Upper lobe of right lung (tissue), 1 donor: ENCODE measurements around the gene ALS2CL. TPM values are rescaled to one million over a fixed set of nuclear protein-coding genes. Genes with fewer than 3 reads are reported as not detected.

ENCODE experiments used
- ATAC-seq: fragments of 200-7000 bp; cut with Tn5 transposase; one replicate; pipeline ENCODE4 v1.9.1; 2020; ENCODE audit warnings: mild to moderate bottlenecking, moderate library complexity
- DNase-seq: peaks from one replicate; pipeline ENCODE4 v3.0.0-alpha.2; 2020
- H3K27ac ChIP-seq: fragments of 200-600 bp; one replicate; pipeline ENCODE4 v1.8.0; 2022
- H3K27me3 ChIP-seq: fragments of 200-600 bp; one replicate; pipeline ENCODE4 v1.8.0; 2022; ENCODE audit warnings: mild to moderate bottlenecking
- H3K36me3 ChIP-seq: fragments of 200-600 bp; one replicate; pipeline ENCODE4 v1.8.0; 2022
- H3K4me1 ChIP-seq: fragments of 200-600 bp; one replicate; pipeline ENCODE4 v1.8.0; 2022
- H3K4me3 ChIP-seq: fragments of 200-600 bp; one replicate; pipeline ENCODE4 v1.8.0; 2022; ENCODE audit warnings: mild to moderate bottlenecking
- H3K9me3 ChIP-seq: fragments of 200-600 bp; one replicate; pipeline ENCODE4 v1.8.0; 2022
- intact Hi-C: fragments of 100-400 bp; cut with DNase I; formaldehyde crosslinking; loops from one replicate; pipeline ENCODE4 v1.11.0; 2022
- total RNA-seq: library from RNA; stranded (reverse); fragmentation: NEBNext Ultra II Directional; extraction: Animal tissue kit (Norgen Biotek cat#: 25700); gene quantifications from one replicate; pipeline ENCODE4 v1.2.1, GENCODE V29; 2021
- TF ChIP-seq, protein P1 (sequence below): fragments of 200-600 bp; IDR thresholded peaks from one replicate; pipeline ENCODE4 v1.8.0; 2022; ENCODE audit warnings: antibody characterized with exemption
- donor health status: DM: no; HTN: yes; CAD: no; lungs with severe emphysema.

The ALS2CL gene
- total RNA-seq, 1 donor from 2014 or later = 64.5 TPM

DNA sequence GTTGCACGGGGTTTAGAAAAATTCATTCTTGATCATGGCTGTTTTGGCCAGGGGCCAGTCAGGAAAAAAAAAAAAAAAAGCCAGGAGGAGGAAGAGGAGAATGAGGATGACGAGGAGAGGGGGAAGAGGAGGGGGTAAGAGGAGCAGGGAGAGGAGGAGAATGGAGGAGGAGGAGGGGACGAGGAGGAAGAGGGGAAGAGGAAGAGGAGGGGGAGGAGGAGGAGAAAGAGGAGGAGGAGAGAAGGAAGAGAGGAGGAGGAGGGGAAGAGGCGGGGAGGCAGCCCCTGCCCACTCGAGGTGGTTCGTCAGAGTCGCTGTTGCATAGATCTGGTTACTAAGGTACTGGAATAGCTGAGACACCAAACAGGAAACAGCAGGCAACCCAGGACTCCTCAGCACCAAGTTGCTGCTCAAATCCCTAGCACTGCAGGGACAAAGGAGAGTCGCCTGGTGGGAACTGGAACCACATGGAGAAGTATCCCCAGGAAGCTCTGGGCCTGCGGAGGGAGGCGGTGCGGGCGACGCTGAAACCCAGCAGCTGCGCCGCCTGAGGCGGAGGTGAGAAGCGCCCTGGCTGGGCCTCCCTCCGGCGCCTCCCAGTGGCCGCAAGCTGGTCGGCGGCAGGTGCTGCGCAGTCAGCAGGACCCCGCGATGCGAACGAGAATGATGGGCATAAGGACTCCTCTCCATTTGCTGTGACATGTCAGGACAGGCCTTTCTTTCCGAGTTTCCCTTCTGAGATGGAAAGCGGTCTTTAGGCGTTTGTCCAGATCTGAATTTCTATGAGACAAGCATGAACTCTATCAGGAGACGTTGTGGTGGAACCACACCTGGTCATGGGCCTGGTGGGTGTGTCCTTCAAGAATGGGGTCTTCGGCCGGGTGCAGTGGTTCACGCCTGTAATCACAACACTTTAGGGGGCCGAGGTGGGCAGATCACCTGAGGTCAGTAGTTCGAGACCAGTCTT, 63.6 kb downstream of the ALS2CL start:
- H3K4me3 ChIP-seq = peak overlapping the region; percentile 30
- DNase-seq = peak; percentile 90
- H3K27me3 ChIP-seq = no peaks in the 10 kb centered on the region
- TF ChIP-seq, protein P1, sequence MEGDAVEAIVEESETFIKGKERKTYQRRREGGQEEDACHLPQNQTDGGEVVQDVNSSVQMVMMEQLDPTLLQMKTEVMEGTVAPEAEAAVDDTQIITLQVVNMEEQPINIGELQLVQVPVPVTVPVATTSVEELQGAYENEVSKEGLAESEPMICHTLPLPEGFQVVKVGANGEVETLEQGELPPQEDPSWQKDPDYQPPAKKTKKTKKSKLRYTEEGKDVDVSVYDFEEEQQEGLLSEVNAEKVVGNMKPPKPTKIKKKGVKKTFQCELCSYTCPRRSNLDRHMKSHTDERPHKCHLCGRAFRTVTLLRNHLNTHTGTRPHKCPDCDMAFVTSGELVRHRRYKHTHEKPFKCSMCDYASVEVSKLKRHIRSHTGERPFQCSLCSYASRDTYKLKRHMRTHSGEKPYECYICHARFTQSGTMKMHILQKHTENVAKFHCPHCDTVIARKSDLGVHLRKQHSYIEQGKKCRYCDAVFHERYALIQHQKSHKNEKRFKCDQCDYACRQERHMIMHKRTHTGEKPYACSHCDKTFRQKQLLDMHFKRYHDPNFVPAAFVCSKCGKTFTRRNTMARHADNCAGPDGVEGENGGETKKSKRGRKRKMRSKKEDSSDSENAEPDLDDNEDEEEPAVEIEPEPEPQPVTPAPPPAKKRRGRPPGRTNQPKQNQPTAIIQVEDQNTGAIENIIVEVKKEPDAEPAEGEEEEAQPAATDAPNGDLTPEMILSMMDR = peak; percentile 97
- H3K36me3 ChIP-seq = no peaks in the 10 kb centered on the region
- no peaks in the 10 kb centered on the region for H3K9me3 ChIP-seq
- intact Hi-C loops = loop anchor here (10.0 kb wide), 1 partner anchor 135 kb away; the partner anchor contains the start of gene RTP3
- H3K4me1 ChIP-seq = peaks cover 13% of the 10 kb centered on the region
- peak; percentile 98 for ATAC-seq
- H3K27ac ChIP-seq = peak overlapping the region; percentile 69

DNA sequence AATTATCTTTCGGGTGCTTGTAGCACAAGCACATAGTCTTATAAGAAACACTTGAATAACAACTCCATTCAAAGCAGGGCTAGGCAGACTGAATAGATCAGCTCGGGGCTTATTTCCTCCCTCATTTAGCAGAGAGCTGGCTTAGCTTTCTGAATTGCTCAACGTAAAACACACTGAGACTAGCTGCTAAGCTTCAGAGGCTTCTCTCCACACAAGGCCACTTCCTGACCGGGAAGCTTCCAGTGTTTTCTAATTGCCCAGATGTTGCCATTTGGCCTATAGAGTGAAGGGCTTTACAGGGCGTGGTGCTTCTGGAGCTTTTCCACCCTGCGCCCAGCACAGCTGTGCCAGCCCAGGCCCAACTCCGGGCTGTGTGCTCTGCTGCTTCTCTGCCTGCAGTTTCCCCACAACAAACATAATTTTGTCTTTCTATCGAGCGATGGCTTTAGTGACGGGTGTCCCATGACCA, 64.5 kb downstream of the ALS2CL start:
- no peaks in the 10 kb centered on the region for H3K9me3 ChIP-seq
- no peaks in the 10 kb centered on the region for H3K27me3 ChIP-seq
- TF ChIP-seq, protein P1 = no peak
- no peak overlapping the region for H3K4me3 ChIP-seq
- peaks cover 13% of the 10 kb centered on the region for H3K4me1 ChIP-seq
- intact Hi-C loops = loop anchor here (10.0 kb wide), 1 partner anchor 134 kb away; the partner anchor contains the start of gene RTP3
- DNase-seq = no peak
- H3K36me3 ChIP-seq = no peaks in the 10 kb centered on the region
- ATAC-seq = no peak
- H3K27ac ChIP-seq = peak overlapping the region; percentile 69

DNA sequence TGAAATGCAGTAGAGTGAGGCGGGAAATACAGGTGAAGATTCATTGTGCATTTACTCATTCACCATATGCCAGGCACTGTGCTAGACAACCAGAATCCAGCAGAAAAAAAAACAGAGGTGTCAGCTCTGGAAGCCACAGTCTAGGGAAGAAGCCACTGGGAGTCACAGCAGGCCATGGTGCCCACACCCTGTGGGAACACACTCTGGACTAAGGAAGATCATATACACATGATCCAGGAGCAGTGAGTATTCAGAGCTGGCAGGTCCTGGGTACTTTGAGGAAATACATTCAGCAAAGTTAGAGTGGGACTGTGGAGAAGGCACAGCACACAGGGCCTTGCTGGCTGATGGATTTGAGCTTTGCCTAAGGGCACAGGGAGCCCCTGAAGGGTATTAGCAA, 66.4 kb downstream of the ALS2CL start:
- Histone ChIP-seq H3K27me3 (no peaks in the 10 kb centered on the region), H3K27ac (no peak overlapping the region), H3K4me3 (no peak overlapping the region), H3K9me3 (no peaks in the 10 kb centered on the region), H3K36me3 (no peaks in the 10 kb centered on the region), H3K4me1 (peaks cover 13% of the 10 kb centered on the region)
- no peak for DNase-seq
- ATAC-seq = no peak
- TF ChIP-seq, protein P1 = no peak
- intact Hi-C loops = loop anchor here (10.0 kb wide), 1 partner anchor 132 kb away; the partner anchor contains the start of gene RTP3

DNA sequence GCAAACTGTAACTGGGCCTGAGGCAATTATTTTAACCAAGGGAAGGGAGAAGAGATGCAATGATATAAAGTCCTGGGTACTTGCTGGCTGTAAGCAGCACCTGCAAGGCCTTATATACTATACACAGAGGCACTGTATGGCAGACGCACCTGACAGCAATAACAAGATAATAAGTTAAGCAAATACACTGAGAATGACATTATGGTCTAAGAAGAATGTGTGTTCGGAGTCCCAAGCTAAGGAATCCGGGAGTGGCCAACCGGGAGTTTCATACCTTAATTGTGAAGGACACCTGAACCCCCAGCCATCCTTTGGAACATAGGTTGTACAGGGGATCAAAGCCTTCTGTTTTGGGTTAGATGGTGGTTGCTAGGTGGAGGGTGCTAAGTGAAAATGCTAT, 67.4 kb downstream of the ALS2CL start:
- Histone ChIP-seq H3K36me3 (no peaks in the 10 kb centered on the region), H3K27ac (no peak overlapping the region), H3K9me3 (no peaks in the 10 kb centered on the region), H3K4me1 (peaks cover 13% of the 10 kb centered on the region), H3K27me3 (no peaks in the 10 kb centered on the region), H3K4me3 (no peak overlapping the region)
- ATAC-seq = no peak
- intact Hi-C loops = loop anchor here (10.0 kb wide), 1 partner anchor 131 kb away; the partner anchor contains the start of gene RTP3
- DNase-seq = no peak
- TF ChIP-seq, protein P1 = no peak

DNA sequence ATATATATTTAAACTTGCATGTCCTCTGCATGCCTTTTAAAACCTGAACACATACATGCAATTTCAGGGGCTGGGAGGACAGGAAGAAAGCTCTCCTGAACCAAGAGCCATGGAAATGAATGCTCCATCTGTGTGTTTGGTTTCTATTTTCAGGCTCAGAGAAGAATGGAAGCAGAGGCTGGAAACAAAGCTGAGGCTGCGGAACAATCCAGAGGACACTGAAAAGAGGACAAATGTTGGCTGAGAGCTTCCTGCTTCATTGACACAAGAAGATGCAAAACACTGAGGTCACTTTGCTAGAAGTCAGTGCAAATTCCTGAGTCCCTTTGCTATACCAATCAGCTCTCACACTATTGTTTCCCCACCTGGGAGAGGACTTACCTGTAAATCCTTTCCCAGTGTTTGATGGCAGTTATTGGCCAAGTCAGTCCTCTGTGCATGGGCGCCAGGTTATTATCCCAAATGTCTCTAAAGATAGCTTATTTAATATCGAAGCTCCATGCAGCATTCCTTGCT, 68.4 kb downstream of the ALS2CL start:
- no peak overlapping the region for H3K27ac ChIP-seq
- no peaks in the 10 kb centered on the region for H3K36me3 ChIP-seq
- no peak for ATAC-seq
- no peaks in the 10 kb centered on the region for H3K9me3 ChIP-seq
- TF ChIP-seq, protein P1 = no peak
- H3K27me3 ChIP-seq = no peaks in the 10 kb centered on the region
- intact Hi-C loops = loop anchor here (10.0 kb wide), 1 partner anchor 130 kb away; the partner anchor contains the start of gene RTP3
- H3K4me1 ChIP-seq = peaks cover 8% of the 10 kb centered on the region
- DNase-seq = no peak
- no peak overlapping the region for H3K4me3 ChIP-seq
